GM18867 (cell line): ENCODE results near the gene CRADD.
"Not testable (repeated sequence)": the region's sequence is repeated elsewhere in the genome, so short reads cannot be mapped to it uniquely, and the experiment has no call there.

Source experiments
- ATAC-seq: cut with Tn5 transposase; IDR thresholded peaks from one replicate; pipeline ENCODE4 v1.9.1; 2021; ENCODE audit warnings: mild to moderate bottlenecking, moderate library complexity; ENCODE audit not compliant: unreplicated experiment

Gene CRADD

GRCh38 chr12:93677195-93678064 lies at the start of gene CRADD:
TSS of gene CRADD (plus strand) at chr12:93677375.
- peak; percentile 94 for ATAC-seq

GRCh38 chr12:93632383-93632782 lies 44.8 kb upstream of the CRADD start:
- no peak for ATAC-seq

- no peak for ATAC-seq
Observed at GRCh38 chr12:93634416-93634815, 42.8 kb upstream of the CRADD start.

GRCh38 chr12:93636708-93637107 lies 40.5 kb upstream of the CRADD start:
- no peak for ATAC-seq

- ATAC-seq: no peak
Observed at GRCh38 chr12:93638095-93638494, 39.1 kb upstream of the CRADD start.

- ATAC-seq: no peak
Observed at GRCh38 chr12:93638954-93639353, 38.2 kb upstream of the CRADD start.

GRCh38 chr12:93639406-93639805 lies 37.8 kb upstream of the CRADD start:
- no peak for ATAC-seq

- not testable (repeated sequence) for ATAC-seq
Observed at GRCh38 chr12:93641380-93641779, 35.8 kb upstream of the CRADD start.

- no peak for ATAC-seq
Observed at GRCh38 chr12:93642751-93643150, 34.4 kb upstream of the CRADD start.

GRCh38 chr12:93645702-93646101 lies 31.5 kb upstream of the CRADD start:
- no peak for ATAC-seq

- ATAC-seq: no peak
Observed at GRCh38 chr12:93650626-93651025, 26.5 kb upstream of the CRADD start.

- peak; percentile 57 for ATAC-seq
Observed at GRCh38 chr12:93653079-93653478, 24.1 kb upstream of the CRADD start.

- ATAC-seq: no peak
Observed at GRCh38 chr12:93653712-93654111, 23.5 kb upstream of the CRADD start.

GRCh38 chr12:93654421-93654820 lies 22.8 kb upstream of the CRADD start:
- ATAC-seq: no peak

GRCh38 chr12:93657071-93657470 lies 20.1 kb upstream of the CRADD start:
- ATAC-seq: no peak

GRCh38 chr12:93661021-93661420 lies 16.2 kb upstream of the CRADD start:
- ATAC-seq: no peak

GRCh38 chr12:93663006-93663728 lies 14.0 kb upstream of the CRADD start:
- ATAC-seq: no peak

- no peak for ATAC-seq
Observed at GRCh38 chr12:93663729-93664084, 13.5 kb upstream of the CRADD start.

- ATAC-seq: no peak
Observed at GRCh38 chr12:93664573-93665138, 12.5 kb upstream of the CRADD start.

- ATAC-seq: no peak
Observed at GRCh38 chr12:93667672-93668071, 9.5 kb upstream of the CRADD start.

- no peak for ATAC-seq
Observed at GRCh38 chr12:93668919-93669418, 8.2 kb upstream of the CRADD start.

GRCh38 chr12:93669452-93669851 lies 7.7 kb upstream of the CRADD start:
- no peak for ATAC-seq
